AG20443 (cell line): ENCODE data around the gene UGGT1.

Experiments used
- DNase-seq: peaks from one replicate; pipeline ENCODE4 v3.0.0; 2012; ENCODE audit warnings: low spot score, mixed read lengths

Gene UGGT1

DNA sequence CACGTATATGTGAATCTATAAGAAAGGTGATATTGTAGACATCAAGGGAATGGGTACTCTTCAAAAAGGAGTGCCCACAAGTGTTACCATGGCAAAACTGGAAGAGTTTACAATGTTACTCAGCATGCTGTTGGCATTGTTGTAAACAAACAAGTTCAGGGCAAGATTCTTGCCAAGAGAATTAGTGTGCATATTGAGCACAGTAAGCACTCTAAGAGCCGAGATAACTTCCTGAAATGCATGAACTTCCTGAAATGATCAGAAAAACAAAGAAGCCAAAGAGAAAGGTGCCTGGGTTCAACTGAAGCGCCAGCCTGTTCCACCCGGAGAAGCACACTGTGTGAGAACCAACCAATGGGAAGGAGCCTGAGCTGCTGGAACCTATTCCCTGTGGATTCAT, 126.7 kb downstream of the UGGT1 start:
- DNase-seq: no peak

DNA sequence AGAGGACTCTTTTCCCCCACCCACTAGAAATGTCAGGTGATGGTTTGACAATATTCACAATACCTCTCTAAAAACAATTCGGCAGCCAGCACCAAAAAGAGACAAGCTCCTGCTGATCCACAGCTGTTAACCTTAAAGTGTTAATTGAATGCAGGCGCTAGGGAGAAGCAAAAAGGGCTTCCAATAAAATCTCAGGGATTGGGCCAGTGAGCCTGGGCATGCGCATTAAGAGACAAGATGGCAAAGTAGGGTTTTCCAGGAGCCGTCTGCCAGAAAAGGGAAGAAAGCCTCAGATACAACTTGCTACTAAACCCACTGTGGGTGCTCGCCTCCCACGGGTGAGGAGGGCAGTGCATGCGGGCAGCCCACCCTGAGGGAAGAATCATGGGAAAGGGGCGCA, 128.9 kb downstream of the UGGT1 start:
- DNase-seq: no peak

- no peak for DNase-seq
These were observed 136.9 kb downstream of the UGGT1 start for GRCh38 chr2:128227862-128228261.

- no peak for DNase-seq
These were observed 137.9 kb downstream of the UGGT1 start for GRCh38 chr2:128228894-128229293.

- peak; percentile 96 for DNase-seq
These were observed 142.2 kb downstream of the UGGT1 start for GRCh38 chr2:128232965-128233789.

- DNase-seq: no peak
These were observed 142.9 kb downstream of the UGGT1 start for GRCh38 chr2:128233790-128234395.

GRCh38 chr2:128234613-128235012, 143.6 kb downstream of the UGGT1 start:
- no peak for DNase-seq

GRCh38 chr2:128235581-128235980, 144.6 kb downstream of the UGGT1 start:
- no peak for DNase-seq

GRCh38 chr2:128236491-128237035, 145.6 kb downstream of the UGGT1 start:
- DNase-seq: peak; percentile 77

GRCh38 chr2:128237081-128237534, 146.1 kb downstream of the UGGT1 start:
- DNase-seq: no peak

GRCh38 chr2:128237911-128238697, 147.1 kb downstream of the UGGT1 start:
- DNase-seq: no peak

- DNase-seq: no peak
These were observed 150.9 kb downstream of the UGGT1 start for GRCh38 chr2:128241896-128242295.
